GM19099 (cell line): ENCODE data around the gene DFFA.

ENCODE experiments used
- POLR2A ChIP-seq: IDR thresholded peaks from 3 replicates; pipeline ENCODE4 v1.6.1; 2011; ENCODE audit warnings: low read depth; ENCODE audit not compliant: insufficient read length; ENCODE audit errors: extremely low read depth

The DFFA gene

GRCh38 chr1:10489291-10490055 lies 17.1 kb upstream of the DFFA start:
- no peak for TF ChIP-seq POLR2A

DNA sequence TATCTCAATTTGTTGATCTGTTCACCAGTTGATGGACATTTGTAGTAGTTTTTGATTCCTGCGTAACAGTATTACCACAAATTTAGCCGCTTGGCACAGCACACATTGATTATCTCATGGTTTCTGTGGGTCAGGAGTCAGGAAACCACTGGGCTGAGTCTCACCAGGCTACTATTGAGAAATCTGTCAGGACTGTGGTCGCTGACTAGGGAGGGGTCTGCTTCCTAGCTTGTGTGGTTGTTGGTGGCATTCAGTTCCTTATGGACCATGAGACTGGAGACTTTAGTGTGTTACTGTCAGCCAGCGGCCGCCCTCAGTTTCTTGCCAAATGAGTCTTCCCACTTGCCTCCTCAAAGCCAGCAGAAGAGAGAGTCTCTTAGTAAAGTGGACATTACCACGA lies 12.2 kb upstream of the DFFA start:
- no peak for TF ChIP-seq POLR2A

DNA sequence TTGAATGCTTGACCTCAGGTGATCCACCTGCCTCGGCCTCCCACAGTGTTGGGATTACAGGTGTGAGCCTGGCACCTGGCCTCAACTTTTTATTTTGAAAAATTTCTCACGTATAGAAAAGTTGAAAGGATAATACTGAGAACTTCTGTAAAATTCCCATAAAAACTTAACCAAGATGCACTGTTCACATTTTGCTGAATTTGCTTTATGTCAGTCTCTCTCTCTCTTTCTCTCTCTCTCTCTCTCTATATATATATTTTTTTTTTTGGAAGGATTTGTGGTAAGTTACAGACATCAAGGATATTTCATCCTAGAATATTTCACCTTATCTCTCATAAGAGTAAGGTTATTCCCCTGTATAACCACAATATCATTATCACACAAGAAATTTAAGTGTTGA lies 8.3 kb upstream of the DFFA start:
- TF ChIP-seq POLR2A, result no peak

DNA sequence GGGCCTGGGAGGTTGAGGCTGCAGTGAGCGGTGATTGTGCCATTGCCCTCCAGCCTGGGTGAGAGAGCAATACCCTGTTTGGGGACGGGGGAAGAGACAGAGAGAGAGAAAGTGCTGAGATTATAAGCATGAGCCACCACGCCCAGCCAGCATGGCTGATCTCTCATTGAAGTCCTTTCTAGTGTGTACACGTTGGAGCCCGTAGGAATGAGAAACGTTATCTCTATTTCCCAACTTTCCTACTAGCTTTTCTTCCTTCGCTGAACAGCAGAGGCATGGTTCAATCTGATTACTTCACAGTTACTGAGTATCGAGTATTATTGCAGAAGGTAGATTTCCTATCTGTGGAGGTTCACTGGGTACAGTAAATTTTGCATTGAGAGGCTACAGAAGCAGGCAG lies 7.0 kb upstream of the DFFA start:
- TF ChIP-seq POLR2A, result no peak

DNA sequence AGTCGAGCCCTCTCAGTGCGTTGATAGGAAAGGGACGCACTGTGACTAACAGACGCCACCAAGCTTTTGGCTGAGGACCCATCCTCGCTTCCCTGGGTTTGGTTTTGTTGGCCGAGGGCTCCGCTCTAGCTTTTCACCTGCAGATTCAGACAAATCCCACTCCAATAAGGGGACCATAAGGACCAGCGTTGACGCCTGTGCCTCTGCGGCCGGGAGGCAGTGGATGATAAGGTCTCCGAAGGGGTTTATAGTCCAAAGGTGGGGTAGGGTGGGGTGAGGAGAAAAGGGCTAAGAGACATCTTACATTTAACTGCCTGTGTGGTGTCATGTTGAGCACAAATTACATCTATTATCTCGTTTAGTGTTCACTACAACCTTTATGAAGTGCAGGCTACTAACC lies 3.2 kb upstream of the DFFA start:
- TF ChIP-seq POLR2A, result no peak

DNA sequence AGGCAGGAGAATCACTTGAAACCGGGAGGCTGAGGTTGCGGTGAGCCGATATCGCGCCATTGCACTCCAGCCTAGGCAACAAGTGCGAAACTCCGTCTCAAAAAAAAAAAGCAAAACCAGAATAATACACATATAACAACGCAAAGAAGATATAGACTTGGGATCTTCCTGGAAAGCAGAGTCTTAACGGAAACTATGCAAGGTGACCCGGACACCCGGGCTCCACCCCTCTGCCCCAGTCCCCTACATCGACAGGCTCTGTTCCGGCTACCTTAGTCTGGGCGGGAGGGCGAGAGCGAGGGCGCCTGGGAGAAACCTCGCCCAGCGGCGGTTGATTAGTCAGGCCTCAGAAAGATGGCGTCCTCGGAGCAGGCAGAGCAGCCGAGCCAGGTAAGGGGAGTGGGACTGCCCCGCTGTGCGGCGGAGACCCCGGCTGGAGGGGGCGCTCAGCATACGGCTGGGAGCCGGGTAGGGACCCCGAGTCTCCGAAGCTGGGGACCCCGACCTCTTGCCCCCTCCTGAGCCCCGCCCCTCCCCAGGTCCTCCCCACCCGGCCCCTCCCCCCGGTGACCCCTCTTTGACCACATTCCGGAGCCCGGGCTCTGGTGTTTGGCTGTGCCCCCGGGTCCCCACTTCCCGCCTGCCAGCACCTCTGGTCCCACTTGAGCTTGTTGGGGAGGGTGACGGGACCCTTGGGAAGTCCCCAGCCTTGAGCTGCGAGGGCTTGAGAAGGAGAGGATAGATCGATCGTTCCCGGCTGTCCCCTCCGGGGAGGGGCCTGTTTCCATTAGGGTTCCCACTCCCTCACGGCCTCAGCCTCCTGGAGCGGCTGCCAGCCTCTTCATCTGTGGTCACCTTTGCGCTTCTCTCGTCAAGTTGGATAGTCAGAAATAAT lies 2.5 kb upstream of the DFFA start, which contains the start of gene PEX14:
PEX14 (plus strand) TSS at position 338 of the 895 bp plus-strand sequence; CDS start at position 355, 17 bp downstream.
- TF ChIP-seq POLR2A, result peak; percentile 86

GRCh38 chr1:10473145-10473765 lies 926 bp upstream of the DFFA start:
- no peak for TF ChIP-seq POLR2A

GRCh38 chr1:10471411-10472219 lies 714 bp downstream of the DFFA start:
- TF ChIP-seq POLR2A, result no peak

DNA sequence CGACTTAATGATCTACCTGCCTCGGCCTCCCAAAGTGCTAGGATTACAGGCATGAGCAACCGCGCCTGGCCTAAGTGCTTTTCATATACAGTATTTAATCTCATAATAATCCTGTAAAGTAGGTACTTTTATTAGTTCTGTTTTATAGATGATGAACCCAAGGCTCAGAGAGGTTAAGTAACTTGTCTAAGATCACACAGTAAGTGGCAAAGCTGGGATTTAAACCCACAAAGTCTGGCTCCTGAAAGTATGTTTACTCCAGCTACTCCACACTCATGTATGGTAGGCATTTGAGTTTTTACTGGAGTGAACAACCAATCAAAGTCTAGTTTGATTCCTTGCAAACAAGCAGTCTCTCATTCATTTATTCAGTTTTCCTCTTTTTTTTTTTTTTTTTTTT lies 2.3 kb downstream of the DFFA start:
- TF ChIP-seq POLR2A, result no peak

- no peak for TF ChIP-seq POLR2A
Measured at GRCh38 chr1:10467078-10467477, 5.3 kb downstream of the DFFA start.

GRCh38 chr1:10459184-10459583 lies 13.1 kb downstream of the DFFA start:
- no peak for TF ChIP-seq POLR2A

GRCh38 chr1:10457875-10458274 lies 14.5 kb downstream of the DFFA start:
- no peak for TF ChIP-seq POLR2A

GRCh38 chr1:10456661-10457060 lies 15.7 kb downstream of the DFFA start:
- TF ChIP-seq POLR2A, result no peak

- no peak for TF ChIP-seq POLR2A
Measured at GRCh38 chr1:10456048-10456447, 16.3 kb downstream of the DFFA start.

- TF ChIP-seq POLR2A, result no peak
Measured at GRCh38 chr1:10451287-10451686, 21.0 kb downstream of the DFFA start.

DNA sequence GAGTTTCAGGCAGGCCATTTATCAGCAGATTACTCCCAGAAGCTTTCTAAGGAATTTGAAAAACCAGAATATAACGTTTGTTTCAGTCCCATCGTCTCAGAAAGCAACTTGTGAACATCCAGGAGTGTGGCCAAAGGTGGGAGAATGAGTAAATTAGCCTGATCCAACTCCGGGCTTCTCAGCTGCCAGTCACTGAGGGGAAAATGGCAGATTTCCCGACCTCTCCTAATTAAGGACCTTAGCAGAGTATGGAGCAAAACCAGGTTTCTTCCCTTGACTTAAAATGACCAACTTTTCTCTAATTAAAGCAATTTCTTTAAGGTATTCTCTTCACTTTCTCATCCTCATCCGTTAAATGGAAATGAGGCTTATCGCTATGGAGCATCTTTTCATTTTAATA lies 21.5 kb downstream of the DFFA start:
- TF ChIP-seq POLR2A, result no peak
